ENCODE measurements around the gene ATP2C2.

Gene ATP2C2

DNA sequence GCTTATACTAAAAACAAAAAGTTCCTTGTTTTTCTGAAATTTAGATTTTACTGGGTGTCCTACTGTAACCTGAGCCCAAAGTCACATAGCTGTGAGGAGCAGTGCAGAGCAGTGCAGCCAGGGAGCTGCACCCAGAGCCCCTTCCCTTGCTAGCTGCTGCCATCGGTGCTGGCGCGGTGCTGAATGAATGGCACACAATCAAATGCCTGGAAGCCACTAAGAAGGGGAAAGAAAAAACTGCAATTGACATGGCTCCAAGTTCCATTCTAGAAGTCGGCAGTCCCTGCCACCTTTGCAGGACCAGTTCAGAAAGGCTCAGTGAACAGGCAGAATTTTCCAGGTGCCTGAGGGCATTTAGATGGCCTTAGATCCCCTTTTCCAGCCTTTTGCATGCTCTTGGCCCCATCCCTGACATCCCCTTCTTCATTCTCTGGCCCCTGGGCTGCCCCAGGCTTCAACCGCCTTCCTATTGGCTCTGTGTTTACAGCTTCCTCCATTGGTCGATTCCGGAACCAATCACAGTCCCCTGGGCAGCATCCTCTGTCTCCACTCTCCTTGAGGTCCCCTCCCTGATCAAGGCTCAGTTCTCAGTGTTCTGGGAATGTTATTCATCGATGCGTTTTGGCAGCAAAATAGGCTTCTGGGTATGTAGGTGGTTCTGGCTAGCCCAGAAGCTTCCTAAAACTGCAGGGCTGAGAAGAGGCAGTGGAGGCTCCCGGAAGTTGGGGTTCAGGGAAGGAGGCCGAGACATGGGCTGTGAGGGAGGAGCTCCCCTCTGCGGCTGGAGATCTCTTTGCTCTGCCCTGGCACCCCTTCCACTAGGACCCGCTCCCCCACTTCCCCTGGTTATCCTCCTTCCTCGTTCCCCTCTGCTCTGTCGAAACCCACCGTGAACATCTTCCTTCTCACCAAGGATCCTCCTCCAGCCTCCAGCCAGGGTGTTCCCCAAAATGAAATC is 37.9 kb downstream of the ATP2C2 start:
- in situ Hi-C loops (cut with HindIII; ENCODE audit: low pct_ligation_motif_present, low sequenced_read_pairs): no loop called here
- TF ChIP-seq, protein P1, sequence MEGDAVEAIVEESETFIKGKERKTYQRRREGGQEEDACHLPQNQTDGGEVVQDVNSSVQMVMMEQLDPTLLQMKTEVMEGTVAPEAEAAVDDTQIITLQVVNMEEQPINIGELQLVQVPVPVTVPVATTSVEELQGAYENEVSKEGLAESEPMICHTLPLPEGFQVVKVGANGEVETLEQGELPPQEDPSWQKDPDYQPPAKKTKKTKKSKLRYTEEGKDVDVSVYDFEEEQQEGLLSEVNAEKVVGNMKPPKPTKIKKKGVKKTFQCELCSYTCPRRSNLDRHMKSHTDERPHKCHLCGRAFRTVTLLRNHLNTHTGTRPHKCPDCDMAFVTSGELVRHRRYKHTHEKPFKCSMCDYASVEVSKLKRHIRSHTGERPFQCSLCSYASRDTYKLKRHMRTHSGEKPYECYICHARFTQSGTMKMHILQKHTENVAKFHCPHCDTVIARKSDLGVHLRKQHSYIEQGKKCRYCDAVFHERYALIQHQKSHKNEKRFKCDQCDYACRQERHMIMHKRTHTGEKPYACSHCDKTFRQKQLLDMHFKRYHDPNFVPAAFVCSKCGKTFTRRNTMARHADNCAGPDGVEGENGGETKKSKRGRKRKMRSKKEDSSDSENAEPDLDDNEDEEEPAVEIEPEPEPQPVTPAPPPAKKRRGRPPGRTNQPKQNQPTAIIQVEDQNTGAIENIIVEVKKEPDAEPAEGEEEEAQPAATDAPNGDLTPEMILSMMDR (IDR thresholded peaks at IDR 0.05; ENCODE audit: low read depth, low read length, missing control alignments): no peak

DNA sequence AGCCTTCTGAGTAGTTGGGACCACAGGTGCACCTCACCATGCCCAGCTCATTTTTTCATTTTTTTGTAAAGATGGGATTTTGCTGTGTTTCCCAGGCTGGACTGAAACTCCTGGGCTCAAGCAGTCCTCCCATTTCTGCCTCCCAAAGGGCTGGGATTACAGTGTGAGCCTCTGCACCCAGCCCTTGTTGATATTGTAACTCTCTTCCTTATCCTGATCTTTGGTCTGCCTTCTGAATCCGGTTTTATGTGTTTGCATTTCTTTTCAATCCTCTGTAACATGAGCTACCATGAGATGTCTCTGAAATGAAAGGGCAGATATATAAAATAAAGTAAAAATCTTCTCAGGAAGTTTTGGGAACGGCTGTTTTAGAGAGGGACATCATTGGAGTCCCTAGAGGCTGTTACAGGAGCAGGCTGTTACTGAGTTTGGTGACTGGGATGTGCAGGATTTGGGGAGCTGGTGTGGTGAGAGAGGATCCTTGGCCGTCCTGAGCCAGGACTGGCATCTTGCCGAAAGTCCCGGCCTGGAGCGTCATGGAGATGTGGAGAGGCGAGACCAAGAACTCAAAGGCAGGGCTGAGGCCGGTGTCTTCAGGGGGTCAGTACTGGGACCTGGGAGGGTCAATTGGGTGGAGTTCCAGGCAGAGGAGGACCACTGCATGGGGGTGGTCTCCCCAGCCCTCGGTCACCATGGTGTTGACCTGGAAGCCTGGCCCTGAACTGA is 39.4 kb downstream of the ATP2C2 start:
- DNase-seq: no peak
- H3K27me3 ChIP-seq (replicated peaks): peaks cover 5% of the 10 kb centered on the region

More for the DNA sequence above, 37.9 kb downstream of the ATP2C2 start:
- DNase-seq: no peak
- no peaks in the 10 kb centered on the region for H3K36me3 ChIP-seq (replicated peaks)
- peaks cover 5% of the 10 kb centered on the region for H3K27me3 ChIP-seq (replicated peaks)
- no peak overlapping the region for H3K4me3 ChIP-seq (ENCODE audit: low read depth, low read length)
- no peak overlapping the region for H3K27ac ChIP-seq

DNA sequence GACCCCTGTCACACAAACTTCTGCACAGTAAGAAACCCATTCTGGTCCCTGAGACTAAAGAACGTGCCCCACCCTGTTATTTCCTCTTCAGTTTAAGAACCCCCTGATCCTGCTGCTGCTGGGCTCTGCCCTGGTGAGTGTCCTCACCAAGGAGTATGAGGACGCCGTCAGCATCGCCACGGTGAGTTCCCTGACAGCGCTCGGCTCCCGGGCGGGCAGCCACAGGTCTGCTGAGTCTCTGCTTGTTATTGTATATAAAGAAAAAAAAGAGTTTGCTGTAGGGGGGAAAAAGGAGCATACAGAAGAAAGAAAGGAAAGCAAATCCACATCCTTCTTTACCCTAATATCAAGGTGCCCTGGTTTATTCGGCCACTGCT is 40.0 kb downstream of the ATP2C2 start:
- in situ Hi-C loops (cut with HindIII; ENCODE audit: low pct_ligation_motif_present, low sequenced_read_pairs): no loop called here
- TF ChIP-seq, protein P1 (IDR thresholded peaks at IDR 0.05; ENCODE audit: low read depth, low read length, missing control alignments): no peak

More for the DNA sequence above, 39.4 kb downstream of the ATP2C2 start:
- TF ChIP-seq, protein P1 (IDR thresholded peaks at IDR 0.05; ENCODE audit: low read depth, low read length, missing control alignments): no peak
- Histone ChIP-seq H3K4me3 (ENCODE audit: low read depth, low read length) (no peak overlapping the region), H3K27ac (no peak overlapping the region), H3K36me3 (replicated peaks) (no peaks in the 10 kb centered on the region)
- in situ Hi-C loops (cut with HindIII; ENCODE audit: low pct_ligation_motif_present, low sequenced_read_pairs): no loop called here

DNA sequence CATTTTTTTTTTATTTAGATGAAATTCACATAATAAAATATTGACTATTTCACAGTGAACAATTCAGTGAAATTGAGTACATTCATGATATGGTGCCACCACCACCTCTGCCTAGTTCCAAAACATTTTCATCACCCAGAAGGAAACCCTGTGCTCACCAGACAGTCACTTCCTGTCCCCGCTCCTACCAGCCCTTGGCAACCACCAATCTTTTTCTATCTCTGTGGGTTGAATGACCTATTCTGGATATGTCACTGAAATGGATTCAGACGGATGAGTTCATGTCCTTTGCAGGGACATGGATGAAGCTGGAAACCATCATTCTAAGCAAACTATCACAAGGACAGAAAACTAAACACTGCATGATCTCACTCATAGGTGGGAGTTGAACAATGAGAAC is 40.5 kb downstream of the ATP2C2 start:
- no peaks in the 10 kb centered on the region for H3K36me3 ChIP-seq (replicated peaks)
- in situ Hi-C loops (cut with HindIII; ENCODE audit: low pct_ligation_motif_present, low sequenced_read_pairs): no loop called here
- peaks cover 5% of the 10 kb centered on the region for H3K27me3 ChIP-seq (replicated peaks)
- DNase-seq: no peak
- H3K4me3 ChIP-seq (ENCODE audit: low read depth, low read length): no peak overlapping the region
- H3K27ac ChIP-seq: no peak overlapping the region
- TF ChIP-seq, protein P1 (IDR thresholded peaks at IDR 0.05; ENCODE audit: low read depth, low read length, missing control alignments): no peak

More for the DNA sequence above, 40.0 kb downstream of the ATP2C2 start:
- no peak for DNase-seq
- Histone ChIP-seq H3K4me3 (ENCODE audit: low read depth, low read length) (no peak overlapping the region), H3K36me3 (replicated peaks) (no peaks in the 10 kb centered on the region), H3K27me3 (replicated peaks) (peaks cover 5% of the 10 kb centered on the region), H3K27ac (no peak overlapping the region)

DNA sequence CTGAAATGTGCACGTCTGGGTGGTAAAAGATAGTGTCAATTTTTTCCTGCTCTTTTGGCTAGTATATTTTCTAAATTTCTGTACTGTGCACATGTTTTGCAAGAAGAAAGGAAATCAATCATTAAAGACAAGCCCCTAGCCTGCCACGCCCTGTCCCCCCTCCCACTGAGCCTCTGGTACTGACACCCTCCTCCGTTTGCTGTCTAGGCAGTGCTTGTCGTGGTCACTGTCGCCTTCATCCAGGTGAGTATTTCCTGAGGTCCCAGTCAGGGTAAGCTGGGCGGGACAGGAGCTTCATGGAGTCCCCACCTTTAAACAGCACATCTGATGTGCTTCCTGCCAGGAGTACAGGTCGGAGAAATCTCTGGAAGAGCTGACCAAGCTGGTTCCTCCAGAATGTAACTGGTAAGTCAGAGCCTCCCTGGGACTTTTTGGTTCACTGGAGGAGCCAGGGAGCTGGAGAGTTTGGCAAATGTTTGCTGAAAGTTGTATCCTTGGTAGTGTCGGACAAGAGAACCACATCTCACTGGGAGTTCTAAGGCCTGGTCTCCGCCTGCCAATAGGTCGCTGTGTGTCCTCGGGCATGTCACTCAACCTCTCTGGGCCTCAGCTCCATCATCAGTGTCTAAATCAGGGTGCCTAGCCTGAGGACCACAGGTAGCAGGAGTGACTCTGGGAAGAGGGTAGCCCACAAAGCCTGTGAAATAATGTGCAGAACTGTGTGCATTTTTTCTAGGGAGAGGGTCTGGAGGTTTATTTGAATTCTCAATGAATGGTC is 42.2 kb downstream of the ATP2C2 start:
- Histone ChIP-seq H3K36me3 (replicated peaks) (no peaks in the 10 kb centered on the region), H3K4me3 (ENCODE audit: low read depth, low read length) (no peak overlapping the region), H3K27ac (no peak overlapping the region), H3K27me3 (replicated peaks) (peaks cover 10% of the 10 kb centered on the region)
- TF ChIP-seq, protein P1 (IDR thresholded peaks at IDR 0.05; ENCODE audit: low read depth, low read length, missing control alignments): no peak
- no peak for DNase-seq
- in situ Hi-C loops (cut with HindIII; ENCODE audit: low pct_ligation_motif_present, low sequenced_read_pairs): no loop called here

Data from brain microvascular endothelial cell (primary cell).